ENCODE data around the gene RAB36.

Gene RAB36

DNA sequence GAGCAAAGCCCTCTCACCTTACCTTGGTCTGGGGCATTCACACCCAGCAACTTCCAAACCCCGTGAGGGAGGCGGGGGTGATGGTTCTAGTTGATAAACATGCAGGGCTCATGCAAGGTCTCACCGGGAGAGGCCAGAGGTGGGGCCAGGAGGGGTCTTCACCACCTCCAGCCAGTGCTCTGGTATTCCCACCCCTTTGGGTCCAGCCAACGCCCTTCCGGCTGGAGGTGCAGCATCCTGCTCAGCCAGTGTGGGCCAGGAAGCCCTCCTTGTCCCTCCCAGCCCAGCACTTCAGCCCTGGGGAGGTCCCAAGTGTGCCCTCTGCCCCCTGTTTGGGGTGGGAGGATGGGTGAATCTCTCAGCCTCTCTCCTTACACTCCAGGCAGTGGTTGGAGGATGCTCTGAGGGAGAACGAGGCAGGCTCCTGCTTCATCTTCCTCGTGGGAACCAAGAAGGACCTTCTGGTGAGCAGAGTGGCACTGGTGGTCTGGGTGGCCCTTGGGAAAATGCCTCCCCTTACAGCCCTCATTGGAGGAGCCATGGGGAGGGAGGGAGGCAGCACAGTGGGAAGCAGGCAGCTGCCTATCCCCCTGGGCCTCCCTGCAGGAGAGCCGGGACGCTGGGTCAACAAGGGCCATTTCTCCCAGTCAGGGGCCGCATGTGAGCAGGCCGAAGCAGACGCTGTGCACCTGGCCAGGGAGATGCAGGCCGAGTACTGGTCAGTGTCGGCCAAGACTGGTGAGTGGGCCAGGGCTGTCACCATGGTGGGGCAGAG, 13.4 kb downstream of the RAB36 start:
- H3K4me1 ChIP-seq (ENCODE audit: control insufficient read depth, low read length): no peaks in the 10 kb centered on the region

DNA sequence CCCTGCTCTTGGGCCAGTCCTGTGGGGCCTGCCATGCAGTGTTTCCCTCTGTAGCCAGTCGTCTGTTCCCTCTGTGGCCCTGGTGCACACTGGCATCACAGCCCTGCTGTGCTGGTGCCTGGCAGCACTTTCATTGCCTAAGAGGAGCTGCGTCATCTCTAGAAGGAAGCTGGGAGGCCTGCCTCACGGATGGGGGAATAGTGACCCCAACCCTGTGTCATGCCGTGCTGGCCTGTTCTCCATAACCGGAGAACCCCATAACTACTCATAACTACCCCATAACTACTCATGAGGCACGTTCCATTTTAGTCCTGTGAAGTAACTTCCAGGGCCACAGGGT, 14.0 kb downstream of the RAB36 start:
- TF ChIP-seq, protein P1, sequence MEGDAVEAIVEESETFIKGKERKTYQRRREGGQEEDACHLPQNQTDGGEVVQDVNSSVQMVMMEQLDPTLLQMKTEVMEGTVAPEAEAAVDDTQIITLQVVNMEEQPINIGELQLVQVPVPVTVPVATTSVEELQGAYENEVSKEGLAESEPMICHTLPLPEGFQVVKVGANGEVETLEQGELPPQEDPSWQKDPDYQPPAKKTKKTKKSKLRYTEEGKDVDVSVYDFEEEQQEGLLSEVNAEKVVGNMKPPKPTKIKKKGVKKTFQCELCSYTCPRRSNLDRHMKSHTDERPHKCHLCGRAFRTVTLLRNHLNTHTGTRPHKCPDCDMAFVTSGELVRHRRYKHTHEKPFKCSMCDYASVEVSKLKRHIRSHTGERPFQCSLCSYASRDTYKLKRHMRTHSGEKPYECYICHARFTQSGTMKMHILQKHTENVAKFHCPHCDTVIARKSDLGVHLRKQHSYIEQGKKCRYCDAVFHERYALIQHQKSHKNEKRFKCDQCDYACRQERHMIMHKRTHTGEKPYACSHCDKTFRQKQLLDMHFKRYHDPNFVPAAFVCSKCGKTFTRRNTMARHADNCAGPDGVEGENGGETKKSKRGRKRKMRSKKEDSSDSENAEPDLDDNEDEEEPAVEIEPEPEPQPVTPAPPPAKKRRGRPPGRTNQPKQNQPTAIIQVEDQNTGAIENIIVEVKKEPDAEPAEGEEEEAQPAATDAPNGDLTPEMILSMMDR (IDR thresholded peaks at IDR 0.05; ENCODE audit: low read depth, low read length, poor library complexity, severe bottlenecking): no peak
- TF ChIP-seq EZH2phosphoT487 (IDR thresholded peaks at IDR 0.05; ENCODE audit: borderline replicate concordance, low read length): no peak
- no peaks in the 10 kb centered on the region for H3K9me3 ChIP-seq (ENCODE audit: control insufficient read depth, insufficient read depth, low read length)
- H3K27me3 ChIP-seq (ENCODE audit: control insufficient read depth, low read length): no peaks in the 10 kb centered on the region
- no peaks in the 10 kb centered on the region for H3K36me3 ChIP-seq (ENCODE audit: control insufficient read depth, low read length)
- no peak overlapping the region for H3K27ac ChIP-seq (ENCODE audit: low read depth, low read length)
- H3F3A ChIP-seq (ENCODE audit: control insufficient read depth, insufficient read depth): no peaks in the 10 kb centered on the region
- H3K4me2 ChIP-seq (ENCODE audit: low read length): no peak overlapping the region
- H3K9me2 ChIP-seq (replicated peaks; ENCODE audit: control insufficient read depth, low read length): no peaks in the 10 kb centered on the region
- H3K4me1 ChIP-seq (ENCODE audit: control insufficient read depth, low read length): no peaks in the 10 kb centered on the region
- H4K20me1 ChIP-seq (ENCODE audit: control insufficient read depth, insufficient read depth, low read depth, low read length): no peaks in the 10 kb centered on the region
- no peak overlapping the region for H3K4me3 ChIP-seq (ENCODE audit: low read length)
- H3K79me2 ChIP-seq (ENCODE audit: control insufficient read depth, low read length): no peaks in the 10 kb centered on the region

More for the DNA sequence above, 13.4 kb downstream of the RAB36 start:
- Histone ChIP-seq H3K27ac (ENCODE audit: low read depth, low read length) (no peak overlapping the region), H4K20me1 (ENCODE audit: control insufficient read depth, insufficient read depth, low read depth, low read length) (no peaks in the 10 kb centered on the region), H3K79me2 (ENCODE audit: control insufficient read depth, low read length) (no peaks in the 10 kb centered on the region), H3K36me3 (ENCODE audit: control insufficient read depth, low read length) (no peaks in the 10 kb centered on the region), H3K9me3 (ENCODE audit: control insufficient read depth, insufficient read depth, low read length) (no peaks in the 10 kb centered on the region), H3F3A (ENCODE audit: control insufficient read depth, insufficient read depth) (no peaks in the 10 kb centered on the region), H3K4me2 (ENCODE audit: low read length) (no peak overlapping the region), H3K27me3 (ENCODE audit: control insufficient read depth, low read length) (no peaks in the 10 kb centered on the region), H3K4me3 (ENCODE audit: low read length) (no peak overlapping the region), H3K9me2 (replicated peaks; ENCODE audit: control insufficient read depth, low read length) (no peaks in the 10 kb centered on the region)
- TF ChIP-seq EZH2phosphoT487 (IDR thresholded peaks at IDR 0.05; ENCODE audit: borderline replicate concordance, low read length): no peak
- TF ChIP-seq, protein P1 (IDR thresholded peaks at IDR 0.05; ENCODE audit: low read depth, low read length, poor library complexity, severe bottlenecking): no peak

DNA sequence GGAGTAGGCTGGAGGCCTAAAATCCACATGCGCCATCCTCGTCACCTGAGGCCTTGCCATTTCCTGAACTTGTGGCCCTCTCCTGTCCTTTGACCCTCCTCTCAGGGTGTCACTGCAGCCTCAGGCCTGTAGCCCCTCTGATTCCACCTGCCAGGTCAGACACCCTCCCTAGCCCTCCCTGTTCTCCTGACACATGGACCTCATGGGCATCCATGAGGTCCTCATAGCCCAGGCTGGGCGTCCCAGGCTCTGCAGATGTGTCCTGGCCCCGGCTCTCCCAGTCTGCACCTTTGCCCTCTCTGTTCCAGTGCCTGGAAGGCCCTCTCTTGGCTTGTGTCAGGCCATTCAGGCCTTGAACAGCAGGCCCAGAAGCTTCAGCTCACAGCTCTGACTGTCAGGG, 15.8 kb downstream of the RAB36 start:
- H3K4me3 ChIP-seq (ENCODE audit: low read length): no peak overlapping the region
- no peaks in the 10 kb centered on the region for H3K4me1 ChIP-seq (ENCODE audit: control insufficient read depth, low read length)
- no peak overlapping the region for H3K27ac ChIP-seq (ENCODE audit: low read depth, low read length)
- no peak overlapping the region for H3K4me2 ChIP-seq (ENCODE audit: low read length)
- TF ChIP-seq EZH2phosphoT487 (IDR thresholded peaks at IDR 0.05; ENCODE audit: borderline replicate concordance, low read length): no peak
- TF ChIP-seq, protein P1 (IDR thresholded peaks at IDR 0.05; ENCODE audit: low read depth, low read length, poor library complexity, severe bottlenecking): no peak
- no peaks in the 10 kb centered on the region for H3K36me3 ChIP-seq (ENCODE audit: control insufficient read depth, low read length)
- no peaks in the 10 kb centered on the region for H4K20me1 ChIP-seq (ENCODE audit: control insufficient read depth, insufficient read depth, low read depth, low read length)
- no peaks in the 10 kb centered on the region for H3K9me2 ChIP-seq (replicated peaks; ENCODE audit: control insufficient read depth, low read length)
- H3K9me3 ChIP-seq (ENCODE audit: control insufficient read depth, insufficient read depth, low read length): no peaks in the 10 kb centered on the region
- no peaks in the 10 kb centered on the region for H3K27me3 ChIP-seq (ENCODE audit: control insufficient read depth, low read length)
- no peaks in the 10 kb centered on the region for H3F3A ChIP-seq (ENCODE audit: control insufficient read depth, insufficient read depth)
- H3K79me2 ChIP-seq (ENCODE audit: control insufficient read depth, low read length): no peaks in the 10 kb centered on the region
